Medulla oblongata (tissue), 1 donor: ENCODE results near the gene PEX7.
A peak's percentile ranks its signal among the peaks of the same experiment; 100 is the strongest.
"Not testable (repeated sequence)": the region's sequence is repeated elsewhere in the genome, so short reads cannot be mapped to it uniquely, and the experiment has no call there.

ENCODE experiments used
- DNase-seq: peaks from one replicate; pipeline ENCODE4 v3.0.0-alpha.2; 2015; ENCODE audit errors: extremely low spot score

The PEX7 gene

GRCh38 chr6:136790411-136791295 is 31.7 kb upstream of the PEX7 start:
- no peak for DNase-seq

- DNase-seq: peak; percentile 70
Measured at GRCh38 chr6:136791296-136792094, 30.9 kb upstream of the PEX7 start.

GRCh38 chr6:136792095-136792409 is 30.3 kb upstream of the PEX7 start:
- DNase-seq: no peak

- DNase-seq: peak; percentile 94
Measured at GRCh38 chr6:136792410-136793262, 29.8 kb upstream of the PEX7 start, which contains the start of gene MAP3K5. TSS of gene MAP3K5 (minus strand) at chr6:136792477. CDS start at chr6:136792157, 320 bp downstream.

GRCh38 chr6:136793363-136793762 is 29.0 kb upstream of the PEX7 start:
- DNase-seq: no peak

GRCh38 chr6:136795386-136795785 is 27.0 kb upstream of the PEX7 start:
- DNase-seq: no peak

- no peak for DNase-seq
Measured at GRCh38 chr6:136795996-136796395, 26.4 kb upstream of the PEX7 start.

- DNase-seq: no peak
Measured at GRCh38 chr6:136798044-136798443, 24.3 kb upstream of the PEX7 start.

GRCh38 chr6:136801581-136801980 is 20.8 kb upstream of the PEX7 start:
- DNase-seq: no peak

- DNase-seq: no peak
Measured at GRCh38 chr6:136803608-136804007, 18.8 kb upstream of the PEX7 start.

- no peak for DNase-seq
Measured at GRCh38 chr6:136809091-136809860, 13.1 kb upstream of the PEX7 start.

- DNase-seq: no peak
Measured at GRCh38 chr6:136811272-136811671, 11.1 kb upstream of the PEX7 start.

GRCh38 chr6:136812174-136812573 is 10.2 kb upstream of the PEX7 start:
- DNase-seq: no peak

GRCh38 chr6:136815608-136816007 is 6.8 kb upstream of the PEX7 start:
- DNase-seq: not testable (repeated sequence)

- no peak for DNase-seq
Measured at GRCh38 chr6:136816656-136817055, 5.7 kb upstream of the PEX7 start.

GRCh38 chr6:136820561-136820960 is 1.8 kb upstream of the PEX7 start:
- DNase-seq: no peak

- no peak for DNase-seq
Measured at GRCh38 chr6:136822046-136822375, 381 bp upstream of the PEX7 start.

- DNase-seq: peak; percentile 6
Measured at GRCh38 chr6:136823128-136823660, 802 bp downstream of the PEX7 start.

- no peak for DNase-seq
Measured at GRCh38 chr6:136826216-136826615, 3.8 kb downstream of the PEX7 start.

- no peak for DNase-seq
Measured at GRCh38 chr6:136831873-136832562, 9.6 kb downstream of the PEX7 start.
